Hepatocyte (in vitro differentiated cells): ENCODE measurements around the gene MYO5A.

Source experiments
- EZH2 ChIP-seq: fragments of 200-600 bp; sonication (generic); IDR thresholded peaks from 2 replicates; pipeline ENCODE4 v1.6.1; 2016; ENCODE audit warnings: antibody characterized with exemption, mild to moderate bottlenecking, borderline replicate concordance
- EZH2phosphoT487 ChIP-seq: fragments of 200-600 bp; sonication (generic); IDR thresholded peaks from one replicate; pipeline ENCODE4 v1.6.1; 2018; ENCODE audit warnings: antibody characterized with exemption, mild to moderate bottlenecking, low read depth, moderate library complexity; ENCODE audit not compliant: unreplicated experiment, severe bottlenecking
- TF ChIP-seq, protein P1 (sequence below): fragments of 200-600 bp; sonication (generic); IDR thresholded peaks from 2 replicates; pipeline ENCODE4 v1.5.1; 2016; ENCODE audit warnings: antibody characterized with exemption, mild to moderate bottlenecking; ENCODE audit not compliant: poor library complexity

DNA sequence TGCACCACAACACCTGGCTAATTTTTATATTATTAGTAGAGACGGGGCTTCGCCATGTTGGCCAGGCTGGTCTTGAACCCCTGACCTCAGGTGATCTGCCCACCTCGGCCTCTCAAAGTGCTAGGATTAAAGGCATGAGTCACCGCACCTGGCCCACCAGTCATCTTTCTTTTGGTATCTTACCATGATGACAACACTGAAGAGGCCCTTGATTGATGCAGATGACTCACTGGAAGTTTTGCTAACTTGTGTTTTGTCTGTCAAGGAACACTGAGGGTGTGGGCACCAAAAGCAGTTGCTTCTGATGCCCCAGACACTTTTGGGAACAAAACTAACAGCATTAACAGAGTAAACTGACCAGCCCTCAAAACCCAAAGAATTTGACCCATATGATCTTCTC lies 88.3 kb downstream of the MYO5A start:
- TF ChIP-seq, protein P1, sequence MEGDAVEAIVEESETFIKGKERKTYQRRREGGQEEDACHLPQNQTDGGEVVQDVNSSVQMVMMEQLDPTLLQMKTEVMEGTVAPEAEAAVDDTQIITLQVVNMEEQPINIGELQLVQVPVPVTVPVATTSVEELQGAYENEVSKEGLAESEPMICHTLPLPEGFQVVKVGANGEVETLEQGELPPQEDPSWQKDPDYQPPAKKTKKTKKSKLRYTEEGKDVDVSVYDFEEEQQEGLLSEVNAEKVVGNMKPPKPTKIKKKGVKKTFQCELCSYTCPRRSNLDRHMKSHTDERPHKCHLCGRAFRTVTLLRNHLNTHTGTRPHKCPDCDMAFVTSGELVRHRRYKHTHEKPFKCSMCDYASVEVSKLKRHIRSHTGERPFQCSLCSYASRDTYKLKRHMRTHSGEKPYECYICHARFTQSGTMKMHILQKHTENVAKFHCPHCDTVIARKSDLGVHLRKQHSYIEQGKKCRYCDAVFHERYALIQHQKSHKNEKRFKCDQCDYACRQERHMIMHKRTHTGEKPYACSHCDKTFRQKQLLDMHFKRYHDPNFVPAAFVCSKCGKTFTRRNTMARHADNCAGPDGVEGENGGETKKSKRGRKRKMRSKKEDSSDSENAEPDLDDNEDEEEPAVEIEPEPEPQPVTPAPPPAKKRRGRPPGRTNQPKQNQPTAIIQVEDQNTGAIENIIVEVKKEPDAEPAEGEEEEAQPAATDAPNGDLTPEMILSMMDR, result no peak
- TF ChIP-seq EZH2 (no peak), EZH2phosphoT487 (no peak)
